Nephron (organoid): ENCODE results near the gene DNAAF2.

ENCODE experiments used
- H3K27ac Mint-ChIP-seq, 3 experiments: 2 replicates each; pipeline ENCODE4 v1.8.0; 2020; ENCODE audit warnings: mixed read lengths in 3 of 3, mild to moderate bottlenecking in 2 of 3, moderate library complexity in 1 of 3
- H3K27me3 Mint-ChIP-seq: 2 replicates; pipeline ENCODE4 v1.8.0; 2021; ENCODE audit warnings: low read depth, mild to moderate bottlenecking, moderate library complexity, mixed read lengths
- H3K36me3 Mint-ChIP-seq: 2 replicates; pipeline ENCODE4 v1.8.0; 2020; ENCODE audit warnings: low read depth, mixed read lengths
- H3K4me1 Mint-ChIP-seq: 2 replicates; pipeline ENCODE4 v1.8.0; 2020; ENCODE audit warnings: mixed read lengths
- H3K4me3 Mint-ChIP-seq, 3 experiments: 2 replicates each; pipeline ENCODE4 v1.8.0; 2020; ENCODE audit warnings: mild to moderate bottlenecking in 3 of 3, mixed read lengths in 3 of 3, moderate library complexity in 2 of 3
- H3K9me3 Mint-ChIP-seq: 2 replicates; pipeline ENCODE4 v1.8.0; 2020; ENCODE audit warnings: mixed read lengths
- TF ChIP-seq, protein P1 (sequence below), 3 experiments: fragments of 200-600 bp; sonication (generic); IDR thresholded peaks; one replicate each; pipeline ENCODE4 v1.5.0; 2021; ENCODE audit warnings: antibody characterized with exemption in 3 of 3; ENCODE audit not compliant: unreplicated experiment in 3 of 3

Gene DNAAF2

DNA sequence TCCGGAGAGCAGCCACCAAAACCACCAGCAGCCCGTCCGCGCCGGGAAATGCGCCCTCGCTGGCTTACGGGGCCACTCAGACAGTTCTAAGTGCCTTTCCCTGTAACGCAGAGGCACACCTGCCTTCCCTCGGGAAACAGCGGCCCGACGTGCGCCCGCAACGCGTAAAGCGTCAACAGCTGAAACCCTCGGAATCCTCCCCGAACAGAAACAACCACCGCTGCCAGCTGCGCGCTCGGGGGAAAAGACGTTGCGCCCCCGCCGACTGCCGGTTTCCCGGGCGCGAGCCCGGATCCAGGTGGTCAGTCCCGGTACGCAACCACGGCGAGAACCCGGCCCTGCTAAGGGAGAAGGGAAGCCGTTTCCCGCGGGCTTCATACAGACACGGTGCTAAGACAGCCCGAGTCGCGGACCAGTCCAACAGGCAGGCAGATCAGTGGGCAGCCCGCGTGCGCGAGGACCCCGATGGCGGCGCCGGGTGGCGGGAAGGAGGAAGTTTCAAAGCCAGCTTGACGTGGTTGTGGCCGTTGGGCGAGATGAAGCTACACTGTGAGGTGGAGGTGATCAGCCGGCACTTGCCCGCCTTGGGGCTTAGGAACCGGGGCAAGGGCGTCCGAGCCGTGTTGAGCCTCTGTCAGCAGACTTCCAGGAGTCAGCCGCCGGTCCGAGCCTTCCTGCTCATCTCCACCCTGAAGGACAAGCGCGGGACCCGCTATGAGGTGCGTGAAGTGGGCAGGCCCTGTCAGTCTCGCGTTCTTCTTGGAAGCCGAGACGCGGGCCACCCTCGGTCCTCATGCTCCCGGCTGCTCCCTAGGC lies 36.4 kb downstream of the DNAAF2 start, which contains the start of gene LRR1:
Gene LRR1, plus strand, starts transcription at position 456 of the 816 bp plus-strand sequence. Its CDS starts 81 bp downstream, at position 537.
- no peaks in the 10 kb centered on the region for H3K36me3 Mint-ChIP-seq
- no peaks in the 10 kb centered on the region for H3K27me3 Mint-ChIP-seq
- no peaks in the 10 kb centered on the region for H3K9me3 Mint-ChIP-seq
- H3K27ac Mint-ChIP-seq, result peak within 1 kb of the TSS; percentile 99 to 100 (median 99)
- peak within 1 kb of the TSS; percentile 94 to 98 (median 97) for H3K4me3 Mint-ChIP-seq
- TF ChIP-seq, protein P1, sequence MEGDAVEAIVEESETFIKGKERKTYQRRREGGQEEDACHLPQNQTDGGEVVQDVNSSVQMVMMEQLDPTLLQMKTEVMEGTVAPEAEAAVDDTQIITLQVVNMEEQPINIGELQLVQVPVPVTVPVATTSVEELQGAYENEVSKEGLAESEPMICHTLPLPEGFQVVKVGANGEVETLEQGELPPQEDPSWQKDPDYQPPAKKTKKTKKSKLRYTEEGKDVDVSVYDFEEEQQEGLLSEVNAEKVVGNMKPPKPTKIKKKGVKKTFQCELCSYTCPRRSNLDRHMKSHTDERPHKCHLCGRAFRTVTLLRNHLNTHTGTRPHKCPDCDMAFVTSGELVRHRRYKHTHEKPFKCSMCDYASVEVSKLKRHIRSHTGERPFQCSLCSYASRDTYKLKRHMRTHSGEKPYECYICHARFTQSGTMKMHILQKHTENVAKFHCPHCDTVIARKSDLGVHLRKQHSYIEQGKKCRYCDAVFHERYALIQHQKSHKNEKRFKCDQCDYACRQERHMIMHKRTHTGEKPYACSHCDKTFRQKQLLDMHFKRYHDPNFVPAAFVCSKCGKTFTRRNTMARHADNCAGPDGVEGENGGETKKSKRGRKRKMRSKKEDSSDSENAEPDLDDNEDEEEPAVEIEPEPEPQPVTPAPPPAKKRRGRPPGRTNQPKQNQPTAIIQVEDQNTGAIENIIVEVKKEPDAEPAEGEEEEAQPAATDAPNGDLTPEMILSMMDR (IDR thresholded peaks at IDR 0.05; ENCODE audit: unreplicated experiment in 3 of 3), result no peak
- H3K4me1 Mint-ChIP-seq, result peaks cover 33% of the 10 kb centered on the region

DNA sequence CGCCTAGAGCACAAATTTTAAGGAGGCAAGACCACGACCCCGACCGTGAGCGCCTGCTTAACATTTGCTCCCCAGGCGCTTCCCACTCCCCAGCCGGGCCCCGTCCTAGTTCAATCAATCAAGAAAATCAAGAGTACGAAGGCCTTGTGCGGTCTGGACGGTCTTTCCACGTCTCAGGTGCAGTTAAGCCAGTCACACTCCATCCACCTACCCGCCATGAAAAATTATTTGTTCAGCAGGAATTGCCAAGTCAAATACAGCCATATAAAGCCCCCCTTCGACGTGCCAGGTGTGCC lies 36.9 kb downstream of the DNAAF2 start:
- TF ChIP-seq, protein P1 (IDR thresholded peaks at IDR 0.05; ENCODE audit: unreplicated experiment in 3 of 3), result no peak
- H3K4me1 Mint-ChIP-seq, result peaks cover 34% of the 10 kb centered on the region
- H3K4me3 Mint-ChIP-seq, result peak overlapping the region; percentile 94 to 98 (median 97)
- no peaks in the 10 kb centered on the region for H3K36me3 Mint-ChIP-seq
- H3K27me3 Mint-ChIP-seq, result no peaks in the 10 kb centered on the region
- no peaks in the 10 kb centered on the region for H3K9me3 Mint-ChIP-seq
- H3K27ac Mint-ChIP-seq, result peak overlapping the region; percentile 99 to 100 (median 99)

DNA sequence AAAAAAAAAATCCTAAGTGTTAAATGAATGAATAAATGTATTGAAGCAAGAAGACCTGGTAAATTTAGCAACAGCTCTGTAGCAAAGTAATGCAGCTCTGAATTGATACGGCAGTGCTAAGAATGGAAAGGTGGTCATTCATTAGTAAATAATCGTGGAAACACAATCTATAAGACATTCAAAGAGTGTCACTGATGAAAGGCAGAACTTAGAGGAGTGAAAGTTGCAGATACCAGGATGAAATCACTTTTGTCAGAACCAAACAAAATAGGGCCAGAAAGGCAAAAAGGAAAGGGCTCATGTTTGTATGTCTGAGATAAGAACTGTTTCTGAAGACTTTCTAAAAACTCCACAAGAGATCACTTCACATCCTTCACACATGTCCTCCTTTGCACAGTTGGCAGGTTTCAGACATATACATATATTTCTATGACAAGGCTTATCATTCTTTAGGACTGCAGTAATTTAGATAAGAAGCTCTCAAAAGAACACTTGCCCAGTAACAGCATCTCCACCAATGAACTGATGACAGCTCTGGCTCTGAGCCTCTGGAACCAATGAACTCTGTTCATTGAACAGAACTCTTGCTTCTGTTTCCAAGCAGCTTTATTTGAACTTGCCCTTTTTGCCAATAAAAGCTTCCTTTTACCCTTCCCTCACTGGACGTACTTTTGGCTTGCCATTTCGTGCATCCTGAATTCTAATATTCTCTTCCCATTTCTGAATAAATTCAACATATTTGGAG lies 40.5 kb downstream of the DNAAF2 start:
- TF ChIP-seq, protein P1 (IDR thresholded peaks at IDR 0.05; ENCODE audit: unreplicated experiment in 3 of 3), result no peak
- Mint-ChIP-seq H3K4me1 (peaks cover 26% of the 10 kb centered on the region), H3K4me3 (peak overlapping the region; percentile 10 to 69 (median 46)), H3K36me3 (no peaks in the 10 kb centered on the region), H3K9me3 (no peaks in the 10 kb centered on the region), H3K27ac (peak overlapping the region; percentile 79 to 83 (median 81)), H3K27me3 (no peaks in the 10 kb centered on the region)

DNA sequence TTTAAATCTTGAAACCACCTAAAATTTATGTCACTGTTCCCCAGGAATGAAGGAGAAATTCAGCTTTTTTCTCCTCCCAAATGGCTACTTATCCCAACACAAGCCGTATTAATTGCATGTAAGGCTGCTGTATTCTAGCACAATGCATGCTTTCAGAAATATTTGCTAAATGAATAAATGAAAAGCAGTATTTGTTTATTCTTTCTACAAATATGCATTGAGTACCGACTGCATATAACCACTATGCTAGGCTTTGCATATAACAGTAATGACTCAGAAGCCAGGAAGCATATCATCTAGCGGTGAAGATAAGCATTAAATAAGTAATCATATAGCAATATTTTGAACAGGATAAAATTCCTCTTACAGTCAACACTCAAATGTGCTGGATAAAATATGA lies 42.0 kb downstream of the DNAAF2 start:
- H3K27ac Mint-ChIP-seq, result peak overlapping the region in 2 of 3 experiments; percentile 52 to 54
- peaks cover 19% of the 10 kb centered on the region for H3K4me1 Mint-ChIP-seq
- no peaks in the 10 kb centered on the region for H3K9me3 Mint-ChIP-seq
- TF ChIP-seq, protein P1 (IDR thresholded peaks at IDR 0.05; ENCODE audit: unreplicated experiment in 3 of 3), result no peak
- no peaks in the 10 kb centered on the region for H3K36me3 Mint-ChIP-seq
- peak overlapping the region in 1 of 3 experiments; percentile 52 for H3K4me3 Mint-ChIP-seq
- H3K27me3 Mint-ChIP-seq, result no peaks in the 10 kb centered on the region

DNA sequence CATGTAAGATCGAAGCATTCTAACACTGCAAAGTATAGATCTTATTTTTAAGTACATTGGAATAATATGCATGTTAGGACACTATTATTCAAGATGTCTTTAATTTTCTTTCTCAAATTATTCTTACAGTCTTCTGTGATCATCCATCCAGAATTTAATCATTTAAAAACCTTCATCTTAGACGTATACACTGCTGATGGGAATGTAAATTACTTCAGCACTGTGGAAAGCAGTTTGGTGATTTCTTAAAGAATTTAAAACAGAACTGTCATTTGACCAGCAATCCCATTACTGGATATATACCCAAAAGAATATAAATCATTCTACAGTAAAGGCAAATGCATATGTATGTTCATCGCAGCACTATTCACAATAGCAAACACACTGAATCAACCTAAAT lies 45.7 kb downstream of the DNAAF2 start:
- no peaks in the 10 kb centered on the region for H3K9me3 Mint-ChIP-seq
- no peaks in the 10 kb centered on the region for H3K27me3 Mint-ChIP-seq
- peaks cover 12% of the 10 kb centered on the region for H3K36me3 Mint-ChIP-seq
- H3K27ac Mint-ChIP-seq, result peak overlapping the region in 1 of 3 experiments; percentile 67
- TF ChIP-seq, protein P1 (IDR thresholded peaks at IDR 0.05; ENCODE audit: unreplicated experiment in 3 of 3), result no peak
- no peak overlapping the region for H3K4me3 Mint-ChIP-seq
- peaks cover 15% of the 10 kb centered on the region for H3K4me1 Mint-ChIP-seq
